ENCODE data around the gene SELENOT. TPM values are rescaled to one million over a fixed set of nuclear protein-coding genes. Genes with fewer than 3 reads are reported as not detected.

The SELENOT gene
- polyA plus RNA-seq, 1 experiment, result 321 TPM

GRCh38 chr3:150631515-150632221 is 28.5 kb downstream of the SELENOT start:
- peaks cover 2% of the 10 kb centered on the region; the same call in 1 of the 2 replicates for H3K36me3 ChIP-seq (ENCODE audit: control insufficient read depth, insufficient read depth, low read length)
- ChIA-PET CTCF (no interaction called here), POLR2A (no interaction called here)
- TF ChIP-seq CTCF (IDR thresholded peaks at IDR 0.05; ENCODE audit: insufficient read depth, low read depth, low read length), result no peak
- no peak for DNase-seq (ENCODE audit: low read depth)
- H3K27me3 ChIP-seq (ENCODE audit: control insufficient read depth, insufficient read depth, low read length), result no peaks in the 10 kb centered on the region
- no peak overlapping the region for H3K4me3 ChIP-seq (ENCODE audit: low read depth, low read length)

GRCh38 chr3:150635076-150635475 is 32.0 kb downstream of the SELENOT start:
- ChIA-PET CTCF (no interaction called here), POLR2A (no interaction called here)
- no peak for TF ChIP-seq CTCF (IDR thresholded peaks at IDR 0.05; ENCODE audit: insufficient read depth, low read depth, low read length)
- no peak overlapping the region for H3K4me3 ChIP-seq (ENCODE audit: low read depth, low read length)
- H3K27me3 ChIP-seq (ENCODE audit: control insufficient read depth, insufficient read depth, low read length), result no peaks in the 10 kb centered on the region
- peaks cover 2% of the 10 kb centered on the region; the same call in 1 of the 2 replicates for H3K36me3 ChIP-seq (ENCODE audit: control insufficient read depth, insufficient read depth, low read length)
- no peak for DNase-seq (ENCODE audit: low read depth)

GRCh38 chr3:150635526-150635925 is 32.4 kb downstream of the SELENOT start:
- ChIA-PET CTCF (no interaction called here), POLR2A (interaction anchor here (0.5 kb wide), 1 partner anchor 93 kb away, joined by 3 read pairs; no protein-coding TSS in a partner anchor)
- Histone ChIP-seq H3K36me3 (ENCODE audit: control insufficient read depth, insufficient read depth, low read length) (peaks cover 2% of the 10 kb centered on the region; the same call in 1 of the 2 replicates), H3K27me3 (ENCODE audit: control insufficient read depth, insufficient read depth, low read length) (no peaks in the 10 kb centered on the region), H3K4me3 (ENCODE audit: low read depth, low read length) (no peak overlapping the region)
- no peak for TF ChIP-seq CTCF (IDR thresholded peaks at IDR 0.05; ENCODE audit: insufficient read depth, low read depth, low read length)
- DNase-seq (ENCODE audit: low read depth), result no peak

GRCh38 chr3:150636258-150636657 is 33.1 kb downstream of the SELENOT start:
- DNase-seq (ENCODE audit: low read depth), result no peak
- H3K27me3 ChIP-seq (ENCODE audit: control insufficient read depth, insufficient read depth, low read length), result no peaks in the 10 kb centered on the region
- ChIA-PET POLR2A (no interaction called here), CTCF (no interaction called here)
- no peak overlapping the region for H3K4me3 ChIP-seq (ENCODE audit: low read depth, low read length)
- no peaks in the 10 kb centered on the region for H3K36me3 ChIP-seq (ENCODE audit: control insufficient read depth, insufficient read depth, low read length)
- TF ChIP-seq CTCF (IDR thresholded peaks at IDR 0.05; ENCODE audit: insufficient read depth, low read depth, low read length), result no peak

- DNase-seq (ENCODE audit: low read depth), result no peak
- Histone ChIP-seq H3K36me3 (ENCODE audit: control insufficient read depth, insufficient read depth, low read length) (no peaks in the 10 kb centered on the region), H3K4me3 (ENCODE audit: low read depth, low read length) (no peak overlapping the region), H3K27me3 (ENCODE audit: control insufficient read depth, insufficient read depth, low read length) (no peaks in the 10 kb centered on the region)
- CTCF ChIA-PET, result no interaction called here
- no peak for TF ChIP-seq CTCF (IDR thresholded peaks at IDR 0.05; ENCODE audit: insufficient read depth, low read depth, low read length)
- POLR2A ChIA-PET, result no interaction called here
These were observed 36.1 kb downstream of the SELENOT start for GRCh38 chr3:150639262-150639661.

Measured in BJ (cell line).